ENCODE results near the gene TMEM200A.
"Not testable (repeated sequence)": the region's sequence is repeated elsewhere in the genome, so short reads cannot be mapped to it uniquely, and the experiment has no call there.

Gene TMEM200A

DNA sequence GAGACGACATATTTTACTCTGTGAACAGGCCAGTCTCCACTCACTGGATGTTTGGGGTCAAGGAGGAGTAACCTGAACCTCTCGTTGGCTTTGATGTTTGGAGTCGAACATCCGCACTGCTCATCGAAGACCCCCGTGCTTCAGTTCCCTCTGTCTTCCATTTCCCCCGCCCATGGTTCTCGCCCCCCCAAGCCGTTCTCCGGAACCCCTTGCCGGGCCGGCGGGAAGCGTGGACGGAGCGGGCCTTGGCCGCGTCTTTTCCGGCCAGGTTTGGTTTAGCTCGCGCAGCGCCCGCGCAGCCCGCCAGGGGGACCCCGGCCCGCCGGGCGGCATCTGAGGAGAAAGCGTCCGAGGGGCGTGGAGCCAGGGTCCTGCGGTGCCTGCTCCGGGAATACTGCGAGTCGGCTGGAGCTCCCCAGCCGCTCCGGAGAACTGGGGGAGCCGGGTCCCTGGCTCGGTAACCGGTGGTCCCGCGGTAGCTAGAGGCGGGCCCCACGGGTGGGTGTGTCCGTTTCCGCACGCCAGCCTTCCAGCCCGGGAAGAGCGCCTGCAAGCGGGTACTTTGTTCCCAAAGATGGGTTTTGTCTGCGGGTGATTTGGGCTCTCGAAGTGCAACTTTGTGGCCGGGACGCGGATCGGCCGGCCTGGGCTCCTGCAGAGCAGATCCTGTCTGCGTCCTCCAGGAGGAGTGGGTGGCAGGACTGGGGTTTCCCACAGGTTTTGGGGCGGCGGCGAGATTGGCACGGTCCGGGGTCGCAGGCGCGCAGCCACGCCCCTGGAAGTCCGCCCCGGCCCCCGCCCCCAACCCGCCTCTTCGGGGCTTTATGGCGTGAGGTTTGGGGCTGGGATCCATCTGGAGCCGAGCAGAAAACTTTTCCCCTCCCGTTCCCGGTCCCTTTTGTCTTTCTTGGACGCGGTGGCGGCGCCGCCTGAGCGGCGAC lies at the start of gene TMEM200A:
TSS of gene TMEM200A (plus strand) at position 852 of the 941 bp plus-strand sequence. CDS start 74,406 bp downstream, outside the sequence.
- DNase-seq (ENCODE audit: low read depth): peak; percentile 26

DNA sequence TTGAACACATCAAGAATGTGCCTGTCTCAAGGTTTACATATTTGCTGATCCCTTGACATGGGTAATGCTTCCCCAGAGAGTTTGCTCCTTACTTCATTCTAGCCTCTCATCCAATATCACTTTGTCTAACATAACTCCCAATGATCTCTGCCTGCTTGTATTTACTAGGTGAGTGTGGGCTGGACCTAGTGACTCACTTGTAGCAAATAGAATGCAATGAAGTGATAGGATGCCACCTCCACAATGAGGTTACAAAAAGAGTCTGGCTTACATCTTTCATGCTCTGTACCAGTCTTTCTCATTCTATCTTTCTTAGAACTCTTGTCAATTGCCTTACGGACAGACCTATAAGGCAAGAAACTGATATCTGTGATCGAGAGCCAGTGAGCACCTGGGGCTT lies 44.9 kb upstream of the TMEM200A start:
- no peak for DNase-seq (ENCODE audit: low read depth)

DNA sequence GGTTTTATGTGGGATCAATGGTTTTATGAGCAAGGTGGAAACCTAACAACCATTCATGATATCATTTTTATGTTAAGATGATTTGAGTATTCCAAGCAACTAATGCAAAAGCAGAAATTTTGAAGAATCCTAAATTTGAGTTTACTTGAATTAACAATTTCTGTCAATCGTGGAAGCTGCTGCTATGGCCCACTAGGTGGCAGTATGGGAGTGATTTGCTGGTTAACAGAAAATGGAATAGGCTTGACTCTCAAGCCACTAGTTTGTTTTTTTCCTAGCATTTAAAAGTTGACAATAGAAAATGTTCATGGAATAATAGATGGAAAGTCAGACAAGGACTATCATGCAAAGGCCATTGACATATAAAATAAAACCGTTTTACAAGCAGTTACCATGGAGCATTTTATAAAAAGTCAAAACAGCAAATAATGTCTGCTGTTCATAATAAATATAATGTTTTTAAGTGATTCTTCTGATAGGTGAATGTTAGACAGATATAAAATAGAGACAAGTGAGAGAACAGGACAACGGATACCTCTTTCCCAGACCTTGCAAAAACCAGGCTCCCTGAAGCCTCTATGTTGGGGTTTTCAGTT lies 43.0 kb upstream of the TMEM200A start:
- peak; percentile 32 for DNase-seq (ENCODE audit: low read depth)

- DNase-seq (ENCODE audit: low read depth): no peak
Measured at GRCh38 chr6:130324657-130325056, 41.2 kb upstream of the TMEM200A start.

DNA sequence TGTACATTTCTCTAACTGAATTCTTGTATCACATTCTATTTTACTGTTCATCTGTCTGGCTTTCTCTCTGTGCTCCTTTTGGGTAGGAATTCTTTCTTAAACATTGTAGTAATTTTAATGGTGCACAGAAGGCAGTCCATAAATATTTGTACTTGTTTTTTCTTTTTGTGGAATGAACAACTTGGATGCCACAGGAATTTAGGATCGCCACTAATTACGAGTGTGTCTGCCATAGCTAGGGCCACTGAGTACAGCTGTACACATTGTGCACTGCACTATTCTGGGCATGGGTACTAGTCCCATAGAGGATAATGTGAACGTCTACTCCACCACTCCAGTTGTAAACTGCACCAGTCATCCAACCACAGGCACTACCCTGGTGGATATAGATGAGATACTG lies 39.3 kb upstream of the TMEM200A start:
- DNase-seq (ENCODE audit: low read depth): no peak

DNA sequence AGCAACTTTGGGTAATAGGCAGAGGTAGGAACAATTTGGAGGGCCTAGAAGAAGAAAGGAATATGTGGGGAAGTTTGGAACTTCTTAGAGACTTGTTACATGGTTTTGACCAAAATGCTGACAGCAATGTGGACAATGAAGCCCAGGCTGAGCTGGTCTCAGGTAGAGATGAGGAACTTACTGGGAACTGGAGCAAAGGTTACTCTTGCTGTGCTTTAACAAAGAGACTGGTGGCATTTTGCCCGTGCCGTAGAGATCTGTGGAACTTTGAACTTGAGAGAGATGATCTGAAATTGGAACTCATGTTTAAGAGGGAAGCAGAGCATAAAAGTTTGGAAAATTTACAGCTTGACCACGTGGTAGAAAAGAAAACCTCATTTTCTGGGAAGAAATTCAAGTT lies 28.3 kb upstream of the TMEM200A start:
- no peak for DNase-seq (ENCODE audit: low read depth)

DNA sequence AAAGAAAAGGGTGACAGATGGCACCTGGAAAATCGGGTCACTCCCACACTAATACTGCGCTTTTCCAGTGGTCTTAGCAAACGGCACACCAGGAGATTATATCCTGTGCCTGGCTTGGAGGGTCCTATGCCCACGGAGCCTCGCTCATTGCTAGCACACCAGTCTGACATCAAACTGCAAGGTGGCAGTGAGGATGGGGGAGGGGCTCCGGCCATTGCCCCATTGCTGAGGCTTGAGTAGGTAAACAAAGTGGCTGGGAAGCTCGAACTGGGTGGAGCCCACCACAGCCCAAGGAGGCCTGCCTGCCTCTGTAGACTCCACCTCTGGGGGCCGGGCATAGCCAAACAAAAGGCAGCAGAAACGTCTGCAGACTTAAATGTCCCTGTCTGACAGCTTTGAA lies 19.5 kb upstream of the TMEM200A start:
- not testable (repeated sequence) for DNase-seq (ENCODE audit: low read depth)

DNA sequence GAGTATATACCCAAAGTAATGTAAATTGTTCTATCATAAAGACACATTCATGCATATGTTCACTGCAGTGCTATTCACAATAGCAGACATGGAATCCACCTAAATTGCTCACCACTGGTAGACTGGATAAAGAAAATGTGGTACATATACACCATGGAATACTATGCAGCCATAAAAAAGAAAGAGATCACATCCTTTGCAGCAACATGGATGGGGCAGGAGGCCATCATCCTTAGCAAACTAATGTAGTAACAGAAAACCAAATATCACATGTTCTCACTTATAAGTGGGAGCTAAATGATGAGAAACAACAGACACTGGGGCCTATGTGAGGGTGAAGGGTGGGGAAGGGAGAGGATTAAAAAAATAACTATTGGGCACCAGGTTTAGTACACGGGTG lies 11.5 kb upstream of the TMEM200A start:
- no peak for DNase-seq (ENCODE audit: low read depth)

GRCh38 chr6:130355572-130355971 lies 10.2 kb upstream of the TMEM200A start:
- DNase-seq (ENCODE audit: low read depth): no peak

DNA sequence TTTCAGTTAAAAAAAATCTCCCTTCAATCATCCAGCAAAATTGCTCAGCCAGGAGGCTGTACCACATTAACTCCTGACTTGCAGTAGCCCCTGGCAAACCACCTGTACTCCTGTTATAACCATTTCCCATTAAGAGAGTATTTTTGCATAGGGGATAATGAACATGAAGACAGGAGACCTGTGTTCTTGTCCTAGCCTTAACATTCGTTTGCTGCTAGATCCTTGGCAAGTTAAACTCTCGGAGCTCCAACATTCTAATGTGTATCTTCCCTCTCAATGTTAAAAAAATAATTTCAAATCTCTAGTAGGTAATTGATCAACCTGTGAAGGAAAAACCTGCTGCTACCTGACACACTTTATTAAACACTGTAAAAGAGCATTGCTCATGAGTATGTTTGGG lies 8.4 kb upstream of the TMEM200A start:
- DNase-seq (ENCODE audit: low read depth): no peak

GRCh38 chr6:130359736-130360135 lies 6.1 kb upstream of the TMEM200A start:
- DNase-seq (ENCODE audit: low read depth): no peak

DNA sequence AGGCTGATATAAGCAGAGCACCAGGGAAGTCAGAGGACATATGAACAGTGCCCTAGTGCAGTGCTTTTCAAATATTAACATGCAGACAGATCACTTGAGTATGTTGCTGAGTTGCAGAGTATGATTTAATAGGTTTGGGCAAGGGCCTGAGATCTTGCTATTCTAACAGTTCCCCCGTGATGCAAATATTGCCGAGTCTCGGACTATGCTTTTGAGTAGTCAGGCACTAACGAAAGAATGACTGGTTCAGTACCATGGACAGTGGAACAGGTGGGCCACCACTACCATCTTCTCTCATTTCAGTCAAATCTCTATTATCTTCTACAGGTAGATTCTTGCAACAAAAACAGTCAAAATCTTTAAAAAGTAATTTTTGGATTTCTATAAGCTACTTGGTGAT lies 3.7 kb upstream of the TMEM200A start:
- no peak for DNase-seq (ENCODE audit: low read depth)

GRCh38 chr6:130364224-130364780 lies 1.5 kb upstream of the TMEM200A start:
- DNase-seq (ENCODE audit: low read depth): no peak

DNA sequence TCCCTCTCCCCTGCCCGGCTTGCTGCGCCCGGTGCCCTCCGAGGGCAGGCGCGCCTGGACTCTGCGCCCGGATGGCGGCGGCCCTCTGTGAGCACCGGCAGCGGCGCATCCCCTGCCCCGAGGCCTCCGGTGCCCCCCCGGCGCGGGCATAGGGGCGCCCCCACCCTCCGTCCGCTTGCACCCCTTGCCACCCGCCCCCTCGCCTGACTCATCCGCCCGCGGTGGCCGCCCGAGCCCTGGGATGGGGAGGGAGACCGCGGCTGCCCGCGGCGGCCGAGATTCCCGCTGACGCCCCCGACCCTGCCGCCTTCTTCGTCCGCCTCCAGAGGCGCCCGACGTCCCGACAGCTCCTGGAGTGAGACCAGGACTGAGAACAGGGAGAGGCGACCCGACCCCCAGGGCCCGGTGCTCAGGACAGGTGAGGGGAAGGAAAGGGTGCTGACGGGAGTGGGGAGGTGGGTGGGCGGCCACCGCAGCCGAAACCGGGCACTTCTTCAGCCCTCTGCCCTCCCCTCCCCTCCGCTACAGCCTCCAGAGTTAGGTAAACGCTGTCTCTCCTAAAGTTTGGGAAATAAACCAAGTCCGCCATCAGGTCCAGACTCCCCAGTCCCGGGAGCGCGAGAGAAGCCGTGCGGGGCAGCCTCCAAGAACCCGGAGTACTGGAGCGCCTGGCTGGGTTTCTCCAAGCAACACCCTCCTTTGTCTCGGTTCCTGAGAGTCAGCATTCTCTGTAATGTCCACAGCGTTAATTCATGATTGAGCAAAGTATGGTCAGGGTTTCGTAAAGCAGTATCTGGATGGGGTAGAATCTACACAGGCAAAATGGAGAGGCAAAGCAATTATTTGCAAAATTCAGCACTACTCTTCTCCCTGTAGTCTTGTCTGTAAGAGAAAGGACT lies 539 bp downstream of the TMEM200A start:
- no peak for DNase-seq (ENCODE audit: low read depth)

- DNase-seq (ENCODE audit: low read depth): no peak
Measured at GRCh38 chr6:130367767-130368166, 1.9 kb downstream of the TMEM200A start.

- DNase-seq (ENCODE audit: low read depth): no peak
Measured at GRCh38 chr6:130368576-130368975, 2.8 kb downstream of the TMEM200A start.

GRCh38 chr6:130369831-130370230 lies 4.0 kb downstream of the TMEM200A start:
- DNase-seq (ENCODE audit: low read depth): no peak

DNA sequence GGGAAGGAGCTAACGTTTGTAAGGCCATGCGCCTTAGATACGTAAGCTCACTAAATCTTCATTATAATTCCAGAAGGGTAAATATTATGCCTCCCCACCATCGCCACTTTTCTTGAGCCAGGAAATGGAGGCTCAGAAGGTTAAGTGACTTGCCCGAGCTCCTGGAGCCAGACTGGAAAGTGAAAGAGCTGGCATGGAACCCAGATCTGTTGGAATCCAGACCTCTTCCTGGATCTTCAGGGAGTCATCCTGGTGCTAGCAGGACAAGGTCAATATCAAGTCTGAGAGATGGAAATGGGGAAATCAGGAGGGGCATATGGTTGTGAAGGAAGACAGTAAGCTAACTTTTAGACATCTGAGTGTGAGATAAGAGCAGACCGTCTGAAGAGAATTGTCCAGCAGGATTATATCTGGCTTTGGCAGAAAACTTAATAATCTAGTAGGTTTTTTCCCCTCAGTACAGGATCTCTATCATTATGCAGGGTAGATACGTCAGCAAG lies 6.2 kb downstream of the TMEM200A start:
- no peak for DNase-seq (ENCODE audit: low read depth)

DNA sequence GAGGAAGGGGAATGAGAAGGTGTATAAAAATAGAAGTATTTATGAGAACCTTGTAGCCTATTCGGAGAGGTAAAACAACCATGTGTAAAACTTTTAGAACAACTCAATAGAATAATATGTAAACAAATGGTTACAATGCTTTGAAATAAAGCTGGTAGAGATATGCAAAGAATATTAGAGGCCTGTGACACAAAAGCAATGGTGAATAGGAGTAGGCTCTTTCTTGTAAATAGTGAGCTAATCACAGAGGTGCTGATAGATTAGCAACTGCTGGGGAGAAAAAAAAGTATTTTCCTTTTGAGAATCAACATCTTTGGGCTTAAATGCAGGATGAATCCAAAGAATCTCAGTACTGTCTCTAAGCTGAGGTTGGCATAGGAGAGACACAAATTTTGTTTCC lies 7.0 kb downstream of the TMEM200A start:
- DNase-seq (ENCODE audit: low read depth): no peak

DNA sequence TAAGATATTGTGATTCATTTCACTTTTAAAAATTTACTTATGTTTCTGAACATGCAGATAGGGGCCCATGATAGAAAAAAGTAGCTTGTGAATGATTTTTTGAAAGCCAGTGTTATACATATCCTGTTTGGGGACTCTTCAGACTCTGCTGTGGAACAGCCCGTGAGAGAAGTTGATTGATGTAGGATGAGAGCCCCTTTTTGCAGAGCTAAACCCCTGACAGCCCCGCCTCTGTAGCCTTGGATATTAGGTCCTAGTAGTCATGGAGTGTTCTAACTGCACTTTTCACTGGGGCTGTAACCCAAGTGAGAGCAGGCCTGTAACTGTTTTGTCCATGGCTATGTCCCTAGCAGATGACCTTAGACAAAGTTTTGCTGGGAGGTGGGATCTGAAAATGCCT lies 8.2 kb downstream of the TMEM200A start:
- DNase-seq (ENCODE audit: low read depth): no peak

DNA sequence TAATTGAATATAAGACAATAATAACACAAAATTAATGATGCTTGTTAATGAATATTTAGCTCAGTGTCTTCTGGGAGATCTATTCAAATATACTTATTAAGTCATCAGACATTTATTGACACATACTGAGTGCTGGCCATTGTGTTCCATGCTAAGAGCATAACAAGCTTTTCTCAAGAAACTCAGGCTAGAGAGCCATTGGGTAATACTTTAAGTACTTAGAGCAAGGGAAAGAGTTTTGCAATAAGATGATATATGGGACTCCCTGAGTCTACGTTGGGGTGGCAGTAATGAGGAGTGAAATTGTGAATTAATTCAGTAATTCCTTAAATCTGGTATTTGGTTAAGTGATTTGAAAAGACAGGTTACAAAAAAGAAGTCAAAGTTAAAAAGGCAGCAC lies 11.1 kb downstream of the TMEM200A start:
- no peak for DNase-seq (ENCODE audit: low read depth)

DNA sequence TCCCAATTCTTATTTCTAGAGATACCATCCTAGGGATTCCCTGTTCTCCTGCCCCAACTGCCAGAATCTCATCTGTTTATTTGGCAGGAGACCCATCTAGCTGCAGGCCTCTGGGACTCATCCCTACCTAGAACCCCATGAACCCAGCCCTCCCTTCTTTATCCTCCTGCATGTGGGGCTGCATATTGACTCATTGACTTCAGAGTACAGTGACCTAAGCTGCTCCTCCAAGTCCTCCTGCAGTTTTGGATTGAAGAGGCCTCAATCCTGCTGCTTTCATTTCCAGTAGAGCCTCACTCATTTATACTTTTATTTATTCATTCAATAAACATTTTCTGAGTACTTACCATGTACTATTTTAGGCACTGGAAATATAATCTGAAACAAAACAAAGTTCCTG lies 11.6 kb downstream of the TMEM200A start:
- no peak for DNase-seq (ENCODE audit: low read depth)

All from activated T-cell treated with anti-CD3 and anti-CD28 coated beads for 1 hour (primary cell).